Skeletal muscle tissue (tissue), 4 donors: Measurements from ENCODE around the gene LYRM4. TPM values are rescaled to one million over a fixed set of nuclear protein-coding genes. Genes with fewer than 3 reads are reported as not detected.
A peak's percentile ranks its signal among the peaks of the same experiment; 100 is the strongest.

Experiments used
- H3K27ac ChIP-seq: one replicate; pipeline ENCODE4 v1.7.0; 2013; ENCODE audit warnings: mild to moderate bottlenecking, low read depth, low read length, inconsistent platforms
- H3K27me3 ChIP-seq, 3 donors: one replicate each; pipeline ENCODE4 v1.7.0; 2013; ENCODE audit warnings: low read length in 3 of 3; ENCODE audit not compliant: control insufficient read depth in 3 of 3, insufficient read depth in 3 of 3
- H3K36me3 ChIP-seq, 3 donors: one replicate each; pipeline ENCODE4 v1.7.0; 2013; ENCODE audit warnings: low read length in 3 of 3; ENCODE audit not compliant: control insufficient read depth in 3 of 3, insufficient read depth in 3 of 3
- H3K4me1 ChIP-seq, 3 donors: one replicate each; pipeline ENCODE4 v1.7.0; 2013; ENCODE audit warnings: low read length in 3 of 3, mild to moderate bottlenecking in 3 of 3; ENCODE audit not compliant: control insufficient read depth in 3 of 3, insufficient read depth in 3 of 3
- H3K4me3 ChIP-seq, 3 donors: one replicate each; pipeline ENCODE4 v1.7.0; 2013; ENCODE audit warnings: low read length in 3 of 3
- H3K9ac ChIP-seq, 3 donors: one replicate each; pipeline ENCODE4 v1.7.0; 2013; ENCODE audit warnings: low read length in 3 of 3, mild to moderate bottlenecking in 3 of 3, moderate library complexity in 2 of 3, low read depth in 1 of 3
- H3K9me3 ChIP-seq, 3 donors: one replicate each; pipeline ENCODE4 v1.7.0; 2013; ENCODE audit warnings: low read length in 3 of 3; ENCODE audit not compliant: control insufficient read depth in 3 of 3
- total RNA-seq: library from RNA; depleted of rRNA; stranded (reverse); fragments of >200 nt; gene quantifications from one replicate; pipeline ENCODE4 v1.2.3, GENCODE V29; 2014
- donor health status: Osteomylitis.

The LYRM4 gene
- total RNA-seq, 1 donor from 2014 or later = 10.4 TPM

DNA sequence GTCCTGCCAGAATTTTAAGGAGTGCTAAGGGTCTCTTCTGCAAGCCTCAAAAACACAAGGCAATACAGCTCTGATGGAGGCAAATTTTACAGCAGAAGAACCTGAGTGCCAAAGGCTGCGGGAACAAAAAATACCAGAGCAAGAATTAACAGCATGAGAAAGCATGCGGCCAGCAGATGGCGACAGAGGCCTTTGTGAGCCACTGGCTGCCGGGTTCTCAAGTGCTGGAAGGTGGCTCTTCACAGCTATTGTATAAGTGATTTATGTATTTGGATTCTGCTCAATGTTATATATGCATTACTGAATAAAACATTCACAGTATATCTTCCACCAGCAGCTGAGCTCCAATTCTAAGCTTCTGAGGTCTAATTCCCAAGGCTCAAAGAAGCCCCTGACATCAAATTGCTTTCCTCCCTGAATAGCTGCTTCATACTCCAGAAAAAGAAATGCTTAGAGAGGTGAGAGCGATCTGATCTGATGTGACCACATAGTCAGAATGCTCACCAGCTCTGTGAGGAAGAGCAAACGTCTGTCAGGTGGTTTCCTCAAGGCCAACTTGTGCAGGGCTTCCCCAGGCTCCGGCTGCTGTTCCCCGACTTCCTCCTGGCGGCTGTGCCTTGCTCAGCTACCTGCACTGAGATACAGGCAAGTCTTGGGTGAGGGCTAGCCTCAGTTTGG lies 117.0 kb downstream of the LYRM4 start:
- Histone ChIP-seq H3K36me3 (no peaks in the 10 kb centered on the region), H3K4me3 (no peak overlapping the region), H3K27me3 (no peaks in the 10 kb centered on the region), H3K9me3 (no peaks in the 10 kb centered on the region), H3K4me1 (peaks cover 11 to 16% (median 16%) of the 10 kb centered on the region in 3 donors), H3K9ac (peak overlapping the region in 2 of 3 donors; percentile 28 to 34), H3K27ac (no peak overlapping the region)

GRCh38 chr6:5142915-5143314 lies 117.8 kb downstream of the LYRM4 start:
- peaks cover 11 to 16% (median 16%) of the 10 kb centered on the region in 3 donors for H3K4me1 ChIP-seq
- no peaks in the 10 kb centered on the region for H3K36me3 ChIP-seq
- H3K9ac ChIP-seq = peak overlapping the region in 1 of 3 donors; percentile 25
- no peaks in the 10 kb centered on the region for H3K9me3 ChIP-seq
- H3K27me3 ChIP-seq = no peaks in the 10 kb centered on the region
- no peak overlapping the region for H3K27ac ChIP-seq
- H3K4me3 ChIP-seq = no peak overlapping the region

- H3K4me1 ChIP-seq = peaks cover 11 to 16% (median 16%) of the 10 kb centered on the region in 3 donors
- no peak overlapping the region for H3K4me3 ChIP-seq
- H3K36me3 ChIP-seq = no peaks in the 10 kb centered on the region
- H3K9me3 ChIP-seq = no peaks in the 10 kb centered on the region
- H3K9ac ChIP-seq = no peak overlapping the region
- H3K27me3 ChIP-seq = no peaks in the 10 kb centered on the region
- H3K27ac ChIP-seq = no peak overlapping the region
These were observed 118.6 kb downstream of the LYRM4 start for GRCh38 chr6:5142131-5142530.

GRCh38 chr6:5141046-5141445 lies 119.7 kb downstream of the LYRM4 start:
- H3K4me1 ChIP-seq = peaks cover 11 to 16% (median 16%) of the 10 kb centered on the region in 3 donors
- no peaks in the 10 kb centered on the region for H3K9me3 ChIP-seq
- no peak overlapping the region for H3K27ac ChIP-seq
- H3K4me3 ChIP-seq = no peak overlapping the region
- no peaks in the 10 kb centered on the region for H3K27me3 ChIP-seq
- H3K36me3 ChIP-seq = no peaks in the 10 kb centered on the region
- no peak overlapping the region for H3K9ac ChIP-seq

DNA sequence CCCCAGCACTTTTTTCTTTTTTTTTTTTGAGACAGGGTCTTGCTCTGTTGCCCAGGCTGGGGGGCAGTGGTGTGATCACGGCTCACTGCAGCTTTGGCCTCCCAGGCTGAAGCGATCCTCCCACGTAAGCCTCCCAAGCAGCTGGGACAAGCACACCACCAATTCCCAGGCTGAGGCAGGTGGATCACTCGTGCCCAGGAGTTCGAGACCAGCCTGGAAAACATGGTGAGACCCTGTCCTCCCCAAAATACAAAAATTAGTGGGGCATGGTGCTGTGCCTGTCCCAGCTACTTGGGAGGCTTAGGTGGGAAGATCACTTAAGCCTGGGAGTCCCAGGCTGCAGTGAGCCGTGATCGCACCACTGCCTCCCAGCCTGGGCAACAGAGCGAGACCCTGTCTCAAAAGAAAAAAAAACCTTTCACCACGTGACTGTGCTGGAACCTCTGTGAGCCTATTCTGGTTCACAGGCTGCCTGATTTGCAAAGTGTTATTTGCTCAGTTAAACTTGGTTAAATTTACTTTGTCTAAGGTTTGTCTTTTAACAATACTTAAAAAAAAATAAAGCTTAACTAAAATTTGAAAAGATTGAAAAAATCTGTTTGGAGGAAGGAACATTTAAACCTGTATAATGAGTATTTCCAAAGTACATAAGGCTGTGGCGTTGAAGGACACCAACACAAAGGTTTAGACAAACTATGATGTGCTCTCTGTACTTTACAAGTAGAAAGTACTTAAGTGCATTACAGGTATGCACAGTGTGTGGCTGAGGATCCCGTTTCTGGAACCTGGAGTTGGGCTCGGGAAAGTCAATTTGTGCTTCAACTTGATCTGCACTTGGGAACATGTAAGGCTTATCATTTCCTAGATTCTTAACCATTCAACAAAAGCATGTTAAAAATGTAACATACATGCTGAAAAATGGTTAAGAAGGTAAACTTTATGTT lies 120.7 kb downstream of the LYRM4 start:
- Histone ChIP-seq H3K4me1 (peaks cover 7 to 16% (median 13%) of the 10 kb centered on the region in 3 donors), H3K9me3 (no peaks in the 10 kb centered on the region), H3K36me3 (no peaks in the 10 kb centered on the region), H3K4me3 (no peak overlapping the region), H3K9ac (no peak overlapping the region), H3K27me3 (no peaks in the 10 kb centered on the region), H3K27ac (no peak overlapping the region)

DNA sequence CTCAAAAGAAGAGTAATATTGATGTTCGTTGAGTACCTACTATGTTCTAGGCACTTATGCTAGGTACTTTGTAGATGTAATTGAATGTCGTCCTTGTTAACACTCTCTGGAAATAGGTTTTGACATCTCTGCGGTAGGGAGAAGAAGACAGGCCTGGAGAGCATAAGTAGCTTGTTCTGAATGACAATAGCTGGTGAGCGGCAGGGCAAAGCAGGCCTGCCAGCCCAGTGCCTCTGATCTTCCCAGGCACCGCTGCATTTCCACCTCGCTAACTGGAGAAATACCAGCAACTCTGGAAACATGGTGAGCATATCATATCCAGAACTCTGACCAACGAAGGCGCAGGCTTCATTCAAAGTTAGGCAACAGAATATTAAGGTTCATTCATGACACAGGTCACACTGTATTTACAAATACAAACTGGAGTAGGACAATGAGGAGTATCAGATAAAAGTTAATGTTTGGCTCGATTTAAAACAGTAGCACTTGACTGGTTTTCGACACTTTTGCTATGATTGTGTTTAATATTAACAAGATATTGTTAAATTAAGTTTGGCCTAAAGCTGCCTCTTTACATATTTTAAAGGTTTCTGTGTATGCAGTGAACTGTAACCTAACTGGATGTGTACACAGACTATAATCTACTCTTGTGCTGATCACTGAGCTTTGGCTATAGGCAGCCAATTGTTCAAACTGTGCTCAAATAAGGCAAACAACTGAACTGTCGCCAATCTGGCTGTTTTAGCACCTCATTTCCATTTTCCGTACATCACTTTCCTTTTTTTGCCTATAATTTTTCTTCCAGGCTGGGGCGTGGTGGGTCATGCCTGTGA lies 121.5 kb downstream of the LYRM4 start:
- Histone ChIP-seq H3K27ac (no peak overlapping the region), H3K36me3 (no peaks in the 10 kb centered on the region), H3K4me1 (peaks cover 7 to 15% (median 13%) of the 10 kb centered on the region in 3 donors), H3K4me3 (no peak overlapping the region), H3K27me3 (no peaks in the 10 kb centered on the region), H3K9me3 (no peaks in the 10 kb centered on the region), H3K9ac (no peak overlapping the region)

- no peak overlapping the region for H3K9ac ChIP-seq
- no peaks in the 10 kb centered on the region for H3K36me3 ChIP-seq
- peaks cover under 1 to 10% (median 9%) of the 10 kb centered on the region in 3 donors for H3K4me1 ChIP-seq
- H3K27me3 ChIP-seq = no peaks in the 10 kb centered on the region
- H3K4me3 ChIP-seq = no peak overlapping the region
- H3K9me3 ChIP-seq = no peaks in the 10 kb centered on the region
- no peak overlapping the region for H3K27ac ChIP-seq
These were observed 123.9 kb downstream of the LYRM4 start for GRCh38 chr6:5136851-5137250.

DNA sequence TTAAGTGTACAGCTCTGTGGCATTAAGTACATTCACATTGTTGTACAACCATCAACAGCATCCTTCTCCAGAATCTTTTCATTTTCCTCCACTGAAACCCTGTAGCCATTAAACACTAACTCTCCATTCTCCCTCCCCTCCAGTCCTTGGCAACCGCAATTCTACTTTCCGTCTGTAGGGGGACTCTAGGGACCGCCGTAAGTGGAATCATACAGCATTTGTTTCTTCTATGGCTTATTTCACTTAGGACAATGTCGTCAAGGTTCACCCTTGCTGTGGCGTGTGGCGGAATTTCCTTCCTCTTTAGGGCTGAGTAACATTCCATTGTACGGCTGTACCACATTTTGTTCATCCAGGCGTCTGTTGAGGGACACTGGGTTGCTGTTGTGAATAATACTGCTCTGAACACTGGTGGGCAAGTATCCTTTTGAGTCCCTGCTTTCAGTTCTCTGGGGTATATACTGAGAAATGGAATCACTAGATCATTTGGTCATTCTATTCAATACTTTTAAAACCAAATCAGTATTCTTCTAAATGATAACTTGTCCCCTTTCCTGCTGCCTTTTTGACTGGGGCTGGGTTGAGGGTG lies 124.9 kb downstream of the LYRM4 start:
- Histone ChIP-seq H3K36me3 (no peaks in the 10 kb centered on the region), H3K4me1 (peaks cover 2 to 10% (median 9%) of the 10 kb centered on the region in 3 donors), H3K27me3 (no peaks in the 10 kb centered on the region), H3K4me3 (no peak overlapping the region), H3K9me3 (no peaks in the 10 kb centered on the region), H3K9ac (no peak overlapping the region), H3K27ac (no peak overlapping the region)

- Histone ChIP-seq H3K36me3 (no peaks in the 10 kb centered on the region), H3K9me3 (no peaks in the 10 kb centered on the region), H3K27ac (no peak overlapping the region), H3K4me1 (peaks cover 2 to 10% (median 9%) of the 10 kb centered on the region in 3 donors), H3K27me3 (no peaks in the 10 kb centered on the region), H3K4me3 (no peak overlapping the region), H3K9ac (no peak overlapping the region)
These were observed 126.8 kb downstream of the LYRM4 start for GRCh38 chr6:5133943-5134342.
